ENCODE measurements around the gene USP13.
"Not testable (repeated sequence)": the region's sequence is repeated elsewhere in the genome, so short reads cannot be mapped to it uniquely, and the experiment has no call there.

Gene USP13

DNA sequence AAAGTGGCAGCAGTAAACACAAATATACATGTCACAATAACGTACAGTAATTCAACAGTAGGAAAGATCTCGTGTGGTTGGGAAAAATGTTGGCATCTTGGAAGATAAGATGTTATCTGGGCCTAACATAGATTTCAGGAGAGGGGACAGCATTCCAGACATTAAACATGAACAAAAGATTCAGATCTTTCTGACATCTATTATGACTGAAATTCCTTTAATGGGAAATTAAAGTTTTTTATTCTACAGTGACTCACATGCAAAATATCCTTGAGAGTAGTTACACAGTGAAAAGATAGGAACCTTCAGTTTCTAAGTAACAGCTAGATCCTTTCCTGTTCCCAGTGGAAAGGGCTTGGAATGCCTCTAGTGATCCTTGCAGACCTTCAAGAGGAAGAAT, 39.0 kb upstream of the USP13 start:
- TF ChIP-seq SPI1 (IDR thresholded peaks at IDR 0.05; ENCODE audit: low read depth, low read length) (no peak), PAX5 (IDR thresholded peaks at IDR 0.05; ENCODE audit: insufficient read depth, low read length, severe bottlenecking) (no peak), POU2F2 (IDR thresholded peaks at IDR 0.05; ENCODE audit: low read depth, low read length) (no peak), POLR2AphosphoS5 (IDR thresholded peaks at IDR 0.05; ENCODE audit: low read depth, low read length) (no peak), TAF1 (IDR thresholded peaks at IDR 0.05; ENCODE audit: low read depth, low read length) (no peak), POLR2A (IDR thresholded peaks at IDR 0.05; ENCODE audit: low read depth, low read length) (no peak)
- no peak for DNase-seq (ENCODE audit: insufficient read length, low spot score)

DNA sequence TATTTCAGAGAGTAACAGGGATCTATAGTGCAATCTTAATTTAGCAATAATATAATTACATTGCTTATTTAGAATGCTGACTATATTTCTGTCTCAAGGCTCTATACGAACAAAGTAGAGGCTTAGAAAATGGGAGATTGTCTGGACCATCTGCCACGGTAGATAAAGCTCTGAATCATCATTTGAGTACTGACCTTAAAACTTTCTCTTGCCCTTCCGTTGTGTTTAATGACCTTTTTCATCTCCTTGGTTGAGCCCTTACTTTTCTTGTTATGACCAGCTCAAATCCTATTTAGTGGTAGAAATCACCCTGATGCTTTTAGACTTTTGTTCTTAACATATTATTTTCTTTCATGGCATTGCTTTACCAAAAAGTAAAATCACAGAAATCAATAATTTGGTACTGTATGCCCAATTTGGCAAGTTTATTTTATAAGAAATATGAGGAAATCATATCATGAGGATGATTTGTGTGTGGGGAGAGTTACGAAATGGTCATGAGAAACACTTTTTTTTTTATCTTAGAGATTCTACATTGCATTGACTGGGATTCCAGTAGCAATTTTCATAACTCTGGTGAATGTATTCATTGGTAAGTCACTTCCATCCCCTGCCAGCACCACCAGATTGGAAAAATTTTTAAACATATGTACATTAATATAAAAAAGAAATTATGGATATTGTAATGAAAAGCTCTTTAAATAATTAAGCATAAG, 37.2 kb upstream of the USP13 start:
- peak; percentile 33 for FAIRE-seq
- TF ChIP-seq SPI1 (IDR thresholded peaks at IDR 0.05; ENCODE audit: low read depth, low read length), result no peak
- no peak for TF ChIP-seq PAX5 (IDR thresholded peaks at IDR 0.05; ENCODE audit: insufficient read depth, low read length, severe bottlenecking)
- TF ChIP-seq POLR2AphosphoS5 (IDR thresholded peaks at IDR 0.05; ENCODE audit: low read depth, low read length), result no peak
- TF ChIP-seq POLR2A (IDR thresholded peaks at IDR 0.05; ENCODE audit: low read depth, low read length), result no peak
- TF ChIP-seq POU2F2 (IDR thresholded peaks at IDR 0.05; ENCODE audit: low read depth, low read length), result no peak
- no peak for DNase-seq (ENCODE audit: insufficient read length, low spot score)

More for the DNA sequence above, 39.0 kb upstream of the USP13 start:
- no peak for FAIRE-seq

DNA sequence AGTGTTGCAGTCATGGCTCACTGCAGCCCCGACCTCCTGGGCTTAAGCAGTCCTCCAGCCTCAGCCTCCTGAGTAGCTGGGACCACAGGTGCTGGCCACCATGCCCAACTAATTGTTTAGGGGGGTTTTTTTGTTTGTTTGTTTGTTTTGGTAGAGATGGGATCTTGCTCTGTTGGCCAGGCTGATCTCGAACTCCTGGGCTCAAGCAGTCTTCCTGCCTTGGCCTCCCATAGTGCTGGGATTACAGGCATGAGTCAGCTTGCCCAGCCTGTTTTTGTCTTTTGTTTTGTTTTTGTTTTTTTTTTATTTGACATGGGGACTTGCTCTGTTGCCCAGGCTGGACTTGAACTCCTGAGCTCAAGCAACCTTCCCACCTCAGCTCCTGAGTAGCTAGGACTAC, 30.8 kb upstream of the USP13 start:
- no peak for TF ChIP-seq POLR2AphosphoS5 (IDR thresholded peaks at IDR 0.05; ENCODE audit: low read depth, low read length)
- TF ChIP-seq POLR2A (IDR thresholded peaks at IDR 0.05; ENCODE audit: low read depth, low read length), result no peak
- TF ChIP-seq PAX5 (IDR thresholded peaks at IDR 0.05; ENCODE audit: insufficient read depth, low read length, severe bottlenecking), result no peak
- TF ChIP-seq POU2F2 (IDR thresholded peaks at IDR 0.05; ENCODE audit: low read depth, low read length), result no peak
- TF ChIP-seq SPI1 (IDR thresholded peaks at IDR 0.05; ENCODE audit: low read depth, low read length), result no peak
- no peak for TF ChIP-seq TAF1 (IDR thresholded peaks at IDR 0.05; ENCODE audit: low read depth, low read length)
- no peak for DNase-seq (ENCODE audit: insufficient read length, low spot score)
- no peak for FAIRE-seq

DNA sequence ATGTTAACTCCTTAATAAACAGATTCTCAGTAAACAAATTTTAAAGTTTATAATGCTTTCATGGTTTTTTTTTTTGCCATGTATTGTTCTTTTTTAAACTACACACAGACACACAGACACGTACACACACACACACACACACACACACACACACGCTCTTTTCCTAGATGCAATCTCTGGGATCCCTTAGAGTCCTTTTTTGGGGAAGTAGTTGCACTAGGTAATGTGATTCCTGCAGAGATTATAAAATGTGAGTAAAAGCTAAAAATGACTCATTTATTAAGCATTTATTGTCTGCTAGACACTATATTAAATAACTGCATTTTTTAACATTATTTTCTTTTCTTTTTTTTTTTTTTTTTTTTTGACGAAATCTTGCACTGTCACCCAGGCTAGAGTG, 28.4 kb upstream of the USP13 start:
- DNase-seq (ENCODE audit: insufficient read length, low spot score) (no peak), FAIRE-seq (no peak)
- TF ChIP-seq POLR2AphosphoS5 (IDR thresholded peaks at IDR 0.05; ENCODE audit: low read depth, low read length), result no peak
- no peak for TF ChIP-seq TAF1 (IDR thresholded peaks at IDR 0.05; ENCODE audit: low read depth, low read length)
- no peak for TF ChIP-seq PAX5 (IDR thresholded peaks at IDR 0.05; ENCODE audit: insufficient read depth, low read length, severe bottlenecking)
- no peak for TF ChIP-seq POU2F2 (IDR thresholded peaks at IDR 0.05; ENCODE audit: low read depth, low read length)
- no peak for TF ChIP-seq SPI1 (IDR thresholded peaks at IDR 0.05; ENCODE audit: low read depth, low read length)
- no peak for TF ChIP-seq POLR2A (IDR thresholded peaks at IDR 0.05; ENCODE audit: low read depth, low read length)

DNA sequence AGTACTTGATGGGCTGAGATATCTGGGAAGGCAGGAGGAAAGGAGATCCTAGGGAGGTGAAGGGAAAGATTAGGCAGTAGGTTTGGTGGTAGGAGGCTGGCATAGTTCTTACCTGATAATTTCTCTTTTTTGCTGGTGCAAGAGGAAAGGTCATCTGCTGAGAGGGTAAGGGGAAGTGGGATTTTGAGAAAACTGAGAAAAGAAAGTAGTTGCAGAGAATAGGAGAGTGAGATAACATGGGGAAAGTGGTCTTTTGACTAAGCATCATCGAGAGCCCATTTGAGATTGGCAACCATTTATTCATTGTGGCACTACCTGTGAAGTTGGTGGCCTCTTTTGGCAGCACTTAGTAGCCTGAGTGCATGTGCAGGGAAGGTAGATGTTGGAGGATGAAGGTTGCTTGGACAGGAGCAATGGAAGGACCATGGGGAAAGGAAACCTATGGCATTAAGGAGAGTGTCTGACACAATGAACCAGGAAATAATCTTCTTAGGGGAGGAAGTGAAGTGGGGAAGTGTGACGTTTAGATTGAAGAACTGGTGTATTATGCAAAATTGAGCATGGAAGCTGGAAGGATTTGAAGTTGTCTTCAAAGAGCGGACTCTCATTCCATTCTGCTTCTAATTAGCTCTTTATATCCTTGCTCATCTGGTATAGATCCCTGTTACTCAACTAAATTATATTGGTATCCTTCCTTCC, 21.9 kb upstream of the USP13 start:
- TF ChIP-seq SPI1 (IDR thresholded peaks at IDR 0.05; ENCODE audit: low read depth, low read length) (peak; percentile 75), POLR2AphosphoS5 (IDR thresholded peaks at IDR 0.05; ENCODE audit: low read depth, low read length) (no peak)
- DNase-seq (ENCODE audit: insufficient read length, low spot score) (no peak), FAIRE-seq (no peak)

DNA sequence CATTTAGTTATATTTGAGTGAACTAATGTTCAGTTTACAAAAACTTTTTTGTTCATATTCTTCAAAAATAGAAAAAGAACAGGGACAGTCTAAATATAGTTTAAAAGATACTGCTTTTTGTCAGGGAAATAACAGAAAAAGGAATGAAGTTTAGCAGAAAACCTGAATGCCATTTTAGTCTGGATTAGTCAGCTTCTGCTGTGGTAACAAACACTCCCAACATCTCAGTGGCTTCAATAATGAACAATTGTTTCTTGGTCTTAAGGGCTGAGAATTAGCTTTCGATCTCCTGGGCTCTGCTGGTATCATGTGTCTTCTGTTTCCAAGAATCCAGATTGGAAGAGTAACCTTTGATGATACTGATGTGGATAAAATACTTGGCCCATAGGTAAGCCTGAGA, 12.4 kb upstream of the USP13 start:
- TF ChIP-seq TAF1 (IDR thresholded peaks at IDR 0.05; ENCODE audit: low read depth, low read length) (no peak), SPI1 (IDR thresholded peaks at IDR 0.05; ENCODE audit: low read depth, low read length) (no peak), POU2F2 (IDR thresholded peaks at IDR 0.05; ENCODE audit: low read depth, low read length) (no peak), POLR2AphosphoS5 (IDR thresholded peaks at IDR 0.05; ENCODE audit: low read depth, low read length) (no peak), PAX5 (IDR thresholded peaks at IDR 0.05; ENCODE audit: insufficient read depth, low read length, severe bottlenecking) (no peak), POLR2A (IDR thresholded peaks at IDR 0.05; ENCODE audit: low read depth, low read length) (no peak)
- FAIRE-seq (no peak), DNase-seq (ENCODE audit: insufficient read length, low spot score) (no peak)

DNA sequence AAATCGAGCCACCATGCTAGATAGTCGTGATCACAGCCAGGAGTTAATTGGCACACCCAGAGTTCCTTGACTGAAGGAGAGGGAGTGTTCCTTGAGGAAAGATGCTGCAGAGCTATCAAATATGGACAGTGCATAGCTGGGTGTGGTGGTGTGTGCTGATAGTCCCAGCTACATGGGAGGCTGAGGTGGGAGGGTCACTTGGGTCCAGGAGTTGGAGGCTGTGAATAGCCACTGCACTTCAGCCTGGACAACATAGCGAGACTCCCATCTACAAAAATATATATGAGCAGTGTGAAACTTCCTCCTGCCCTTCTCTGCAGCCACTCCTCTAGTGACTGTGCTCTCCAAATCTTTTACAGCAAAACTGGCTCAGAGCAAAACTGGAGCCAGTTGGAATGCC, 10.0 kb upstream of the USP13 start:
- no peak for FAIRE-seq
- DNase-seq (ENCODE audit: insufficient read length, low spot score), result no peak
- TF ChIP-seq POU2F2 (IDR thresholded peaks at IDR 0.05; ENCODE audit: low read depth, low read length), result no peak

DNA sequence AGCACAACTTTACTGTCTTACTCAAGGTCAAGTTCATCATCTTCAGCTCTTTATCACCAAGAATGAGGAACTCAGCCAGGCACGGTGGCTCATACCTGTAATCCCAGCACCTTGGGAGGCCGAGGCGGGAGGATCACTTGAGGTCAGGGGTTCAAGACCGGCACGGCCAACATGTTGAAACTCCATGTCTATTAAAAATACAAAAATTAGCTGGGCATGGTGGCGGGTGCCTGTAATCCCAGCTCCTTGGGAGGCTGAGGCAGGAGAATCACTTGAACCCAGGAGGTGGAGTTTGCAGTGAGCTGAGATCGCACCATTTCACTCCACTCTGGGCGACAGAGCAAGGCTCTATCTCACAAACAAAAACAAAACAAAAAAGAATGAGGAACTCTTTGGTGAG, 9.0 kb upstream of the USP13 start:
- FAIRE-seq; DNase-seq (ENCODE audit: insufficient read length, low spot score): not testable (repeated sequence)

DNA sequence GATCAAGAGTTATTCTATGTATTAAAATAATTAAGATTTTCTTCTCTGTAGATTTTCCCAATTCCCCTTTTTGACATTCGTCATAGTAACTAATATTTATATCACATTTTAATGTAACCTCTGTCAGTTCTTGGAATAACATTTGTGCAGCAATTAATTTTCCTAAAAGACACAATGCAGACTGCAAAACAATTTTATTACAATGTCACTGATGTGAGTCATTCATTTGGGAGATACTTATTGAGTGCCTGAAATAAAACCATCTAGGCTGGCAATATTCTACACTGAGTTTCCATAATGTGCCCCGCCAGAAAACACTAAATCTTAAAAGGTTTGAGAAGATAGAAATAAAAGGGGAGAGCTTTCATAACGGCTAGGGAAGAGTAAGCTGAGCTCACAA, 6.7 kb upstream of the USP13 start:
- no peak for TF ChIP-seq POLR2AphosphoS5 (IDR thresholded peaks at IDR 0.05; ENCODE audit: low read depth, low read length)
- no peak for TF ChIP-seq POLR2A (IDR thresholded peaks at IDR 0.05; ENCODE audit: low read depth, low read length)
- no peak for TF ChIP-seq TAF1 (IDR thresholded peaks at IDR 0.05; ENCODE audit: low read depth, low read length)
- TF ChIP-seq POU2F2 (IDR thresholded peaks at IDR 0.05; ENCODE audit: low read depth, low read length), result no peak
- TF ChIP-seq PAX5 (IDR thresholded peaks at IDR 0.05; ENCODE audit: insufficient read depth, low read length, severe bottlenecking), result no peak
- no peak for TF ChIP-seq SPI1 (IDR thresholded peaks at IDR 0.05; ENCODE audit: low read depth, low read length)
- FAIRE-seq (no peak), DNase-seq (ENCODE audit: insufficient read length, low spot score) (no peak)

DNA sequence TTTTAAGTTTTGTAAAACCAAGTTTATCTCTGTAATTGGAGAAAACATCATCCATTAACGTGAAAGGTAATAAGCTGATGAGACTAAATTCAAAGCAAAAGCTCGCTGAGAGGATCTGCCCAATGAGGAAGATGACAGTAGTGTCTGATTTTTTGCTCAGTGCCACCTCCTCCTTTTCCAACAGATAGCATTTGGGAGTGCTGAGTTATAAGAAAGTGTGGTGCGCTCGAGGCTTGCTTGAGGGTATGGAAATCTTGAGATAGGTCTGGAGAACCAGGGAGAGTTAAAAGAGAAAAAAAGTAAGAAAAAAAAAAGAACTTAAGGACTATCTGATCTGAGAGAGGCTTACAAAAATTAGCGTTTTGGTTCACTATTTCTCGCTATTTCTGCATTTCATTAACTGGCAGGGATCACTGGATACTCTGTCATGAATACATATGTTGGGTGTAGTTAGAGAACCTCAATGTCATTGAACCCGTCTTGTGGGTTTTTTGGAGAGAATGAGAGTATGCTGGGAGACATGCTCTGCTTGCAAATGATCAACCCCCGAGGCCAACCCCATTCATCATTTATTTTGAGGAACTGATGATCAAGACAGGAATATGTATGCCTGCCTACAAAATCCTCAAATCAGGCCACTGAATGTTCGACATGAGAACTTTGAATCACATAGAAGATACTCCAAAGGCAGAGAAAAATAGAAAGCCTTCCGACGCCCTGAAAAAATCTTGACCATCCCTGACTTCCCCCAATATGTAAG, 973 bp upstream of the USP13 start:
- no peak for FAIRE-seq
- TF ChIP-seq PAX5 (IDR thresholded peaks at IDR 0.05; ENCODE audit: insufficient read depth, low read length, severe bottlenecking) (no peak), SPI1 (IDR thresholded peaks at IDR 0.05; ENCODE audit: low read depth, low read length) (peak; percentile 18; the same call in 1 of the 2 replicates), POLR2A (IDR thresholded peaks at IDR 0.05; ENCODE audit: low read depth, low read length) (no peak), POU2F2 (IDR thresholded peaks at IDR 0.05; ENCODE audit: low read depth, low read length) (no peak), TAF1 (IDR thresholded peaks at IDR 0.05; ENCODE audit: low read depth, low read length) (no peak), POLR2AphosphoS5 (IDR thresholded peaks at IDR 0.05; ENCODE audit: low read depth, low read length) (no peak)
- no peak for DNase-seq (ENCODE audit: insufficient read length, low spot score)

Measured in GM12891 (cell line).